HCEC 1CT (cell line): ENCODE measurements around the gene CTNND2.
"Not testable (repeated sequence)": the region's sequence is repeated elsewhere in the genome, so short reads cannot be mapped to it uniquely, and the experiment has no call there.

Source experiments
- DNase-seq: peaks from one replicate; pipeline ENCODE4 v3.0.0-alpha.2; 2017

The CTNND2 gene

DNA sequence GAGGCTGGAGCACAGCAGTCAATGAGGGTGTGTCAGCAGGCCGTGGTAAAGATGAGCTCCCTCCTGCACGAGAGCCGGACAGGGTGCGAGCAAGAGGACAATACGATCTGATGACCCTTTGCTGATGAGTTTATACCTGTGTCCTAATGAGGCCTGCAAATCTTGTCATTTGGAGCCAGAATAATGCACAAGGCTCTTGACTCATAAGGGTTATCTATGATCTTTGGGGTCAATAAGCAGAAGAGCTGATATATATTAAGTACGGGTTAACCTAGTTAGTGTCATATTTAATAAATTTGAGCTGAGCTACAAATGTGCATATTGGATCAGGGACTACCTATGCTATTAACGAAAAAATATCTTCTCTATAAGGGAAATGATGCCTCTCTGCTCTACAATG is 46.9 kb downstream of the CTNND2 start:
- DNase-seq = no peak

DNA sequence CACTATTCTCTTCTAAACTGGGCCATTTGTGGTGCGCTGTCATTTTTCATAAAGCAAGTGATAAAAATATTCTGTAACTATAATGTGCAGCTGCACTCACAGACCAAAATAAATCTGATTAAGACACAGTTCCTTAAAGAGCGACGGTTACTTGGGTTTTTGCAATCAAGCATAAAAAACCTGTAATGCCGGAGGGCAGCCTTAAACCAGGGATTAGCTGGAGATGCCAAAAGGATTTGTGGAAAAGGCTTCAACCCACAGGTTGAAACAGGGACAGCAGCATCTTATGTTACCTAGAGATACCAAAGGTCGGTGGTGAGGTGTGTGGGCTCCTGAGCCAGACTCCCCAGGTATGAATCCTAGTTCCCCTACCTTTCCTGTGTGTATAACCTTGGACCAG is 49.3 kb downstream of the CTNND2 start:
- DNase-seq = no peak

DNA sequence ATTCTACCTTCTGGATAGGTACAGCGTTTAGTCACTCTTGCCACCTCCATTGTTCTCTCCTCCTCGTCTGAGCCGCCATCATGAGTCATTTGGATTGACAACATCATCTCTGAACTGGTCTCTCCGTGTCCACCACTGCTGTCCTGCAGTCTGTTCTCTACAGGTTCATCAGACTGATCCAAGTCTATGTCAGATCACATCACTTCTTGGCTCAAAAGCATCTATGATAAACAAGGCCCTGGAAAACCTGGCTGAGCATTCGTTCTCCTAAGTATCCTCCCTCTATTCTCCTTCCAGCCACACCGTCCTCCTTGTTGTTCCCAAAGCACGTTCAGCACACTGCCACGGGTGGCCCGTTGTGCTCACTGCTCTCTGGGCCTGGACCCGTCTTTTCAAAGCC is 50.5 kb downstream of the CTNND2 start:
- DNase-seq = no peak

DNA sequence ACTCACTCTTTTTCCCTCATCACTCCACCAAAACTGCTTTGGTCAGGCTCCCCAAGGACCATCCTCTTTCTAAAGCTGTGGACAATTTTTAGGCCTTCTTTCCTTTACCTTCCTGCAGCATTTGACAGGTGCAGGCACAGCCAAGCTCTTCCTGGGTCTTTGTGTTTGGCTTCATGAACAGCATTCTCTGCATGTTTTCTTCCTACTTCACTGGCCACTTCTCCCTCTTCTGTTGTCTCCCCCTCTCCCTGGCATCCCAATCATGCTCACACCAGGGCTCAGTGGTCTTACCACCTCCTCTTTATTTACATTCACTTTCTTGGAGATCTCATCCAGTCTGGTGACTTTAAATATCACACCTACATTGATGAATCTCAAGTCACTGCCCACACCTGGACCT is 51.1 kb downstream of the CTNND2 start:
- no peak for DNase-seq

DNA sequence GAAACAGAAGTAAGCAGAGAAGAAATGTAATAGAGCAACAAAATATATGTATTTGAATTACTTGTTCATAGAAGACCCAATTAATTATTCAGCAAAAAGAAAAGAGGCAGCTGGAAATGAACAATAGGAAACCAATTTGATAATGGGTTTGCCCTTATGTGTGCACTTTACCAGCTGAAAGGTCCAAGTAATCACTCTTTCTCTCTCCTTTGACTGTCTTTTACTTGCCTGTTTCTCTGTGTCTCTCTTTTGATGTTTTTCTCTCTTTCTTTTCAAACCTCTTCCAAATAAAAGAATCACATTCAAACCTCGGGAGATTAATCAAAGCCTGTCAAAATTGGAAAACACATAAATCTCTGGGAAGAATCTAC is 51.5 kb downstream of the CTNND2 start:
- no peak for DNase-seq

DNA sequence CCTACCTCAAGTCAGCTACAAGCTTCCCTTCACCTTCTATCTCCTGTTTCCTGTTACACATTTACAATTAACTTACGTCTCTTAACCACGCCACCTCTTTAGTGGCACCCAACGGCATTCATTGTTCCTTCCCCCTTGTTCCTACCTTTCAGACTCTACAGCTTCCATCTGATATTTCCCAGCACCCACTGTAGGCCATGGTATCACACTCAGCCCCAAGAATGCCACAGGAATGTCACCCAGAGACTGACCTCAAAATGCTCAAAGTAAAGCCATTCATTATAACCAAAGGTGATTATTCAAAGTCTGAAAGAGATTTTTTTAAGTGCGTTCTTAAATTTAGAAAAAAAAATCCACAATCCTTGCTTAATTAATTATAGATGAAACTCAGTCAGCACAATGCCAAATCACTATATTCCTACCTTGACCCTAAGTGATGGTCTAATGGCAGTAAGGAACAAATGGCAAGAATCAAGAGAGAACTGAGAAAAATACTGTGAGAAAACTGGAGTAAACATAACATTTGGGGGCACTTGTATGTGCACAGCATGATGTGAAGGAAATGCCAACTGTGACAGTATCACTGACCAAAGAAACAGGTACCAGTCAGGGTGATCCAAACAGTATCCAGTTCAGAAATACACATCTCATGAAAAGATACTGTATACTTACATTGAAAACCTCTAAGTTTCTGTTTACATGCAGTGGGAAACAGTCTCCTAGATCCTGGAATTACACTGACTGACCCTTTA is 52.1 kb downstream of the CTNND2 start:
- no peak for DNase-seq

DNA sequence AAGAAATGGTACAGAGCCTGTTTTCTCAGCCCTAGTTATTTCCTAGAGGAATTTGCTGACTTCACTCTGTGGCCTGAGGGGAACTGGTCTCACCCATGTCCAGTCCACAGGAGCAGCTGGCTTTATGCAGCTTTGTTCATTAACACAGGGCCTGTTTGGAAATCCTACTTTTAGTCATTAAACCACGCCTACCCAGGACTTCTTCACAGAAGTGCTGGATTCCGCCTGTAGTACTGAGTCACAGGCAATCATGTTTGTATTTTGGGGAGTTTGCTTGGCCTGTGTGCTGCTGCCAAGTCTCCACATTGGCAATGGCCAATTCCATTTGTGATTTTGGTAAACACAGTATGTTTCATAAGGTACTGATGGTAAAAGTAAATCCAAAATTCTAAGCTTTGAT is 52.8 kb downstream of the CTNND2 start:
- DNase-seq = no peak

DNA sequence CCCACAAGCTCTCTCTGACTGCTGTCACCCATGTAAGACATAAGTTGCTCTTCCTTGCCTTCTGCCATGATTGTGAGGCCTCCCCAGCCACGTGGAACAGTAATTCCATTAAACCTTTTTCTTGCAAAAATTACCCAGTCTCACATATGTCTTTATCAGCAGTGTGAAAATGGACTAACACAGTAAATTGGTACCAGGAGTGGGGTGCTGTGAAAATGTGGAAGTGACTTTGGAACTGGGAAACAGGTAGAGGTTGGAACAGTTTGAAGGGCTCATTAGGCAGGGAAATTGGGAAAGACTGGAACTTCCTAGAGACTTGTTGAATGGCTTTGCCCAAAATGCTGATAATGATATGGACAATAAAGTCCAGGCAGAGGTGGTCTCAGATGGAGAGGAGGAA is 75.7 kb downstream of the CTNND2 start:
- not testable (repeated sequence) for DNase-seq

DNA sequence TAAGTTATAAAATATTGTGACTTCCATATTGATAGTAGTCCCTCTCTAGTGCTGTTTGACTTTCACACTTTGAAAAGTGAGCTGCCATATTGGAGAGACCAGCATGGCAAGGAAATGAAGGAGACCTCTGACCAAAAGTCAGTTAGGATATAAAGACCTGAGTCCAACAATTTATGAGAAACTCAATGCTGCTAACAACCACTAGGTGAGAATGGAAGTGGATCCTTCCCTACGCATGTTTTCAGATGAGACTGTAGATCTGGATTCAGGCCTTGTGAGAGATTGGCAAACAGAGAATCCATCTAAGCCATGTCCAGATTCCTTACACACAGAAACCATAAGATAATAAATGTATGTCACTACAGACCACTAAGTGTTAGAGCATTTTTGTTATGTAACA is 81.6 kb downstream of the CTNND2 start:
- no peak for DNase-seq

DNA sequence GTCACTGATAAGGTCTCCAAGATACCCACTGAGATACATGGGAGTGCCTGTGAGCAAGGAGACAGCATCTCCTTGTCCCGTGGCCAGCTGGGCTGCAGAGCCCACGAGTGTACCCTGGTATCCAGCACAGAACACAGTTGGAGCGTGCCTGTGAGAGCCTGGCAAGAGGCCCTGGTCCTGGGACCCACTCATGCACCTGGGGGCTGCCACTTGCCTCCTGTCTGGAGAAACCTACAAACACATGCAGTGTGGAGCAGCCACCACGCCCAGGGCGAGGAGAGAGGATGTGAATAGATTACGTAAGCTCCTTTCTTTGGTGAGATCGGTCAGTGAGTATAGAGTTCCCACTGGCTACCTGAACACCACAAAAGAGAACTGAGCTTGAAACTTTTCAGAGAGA is 88.3 kb downstream of the CTNND2 start:
- DNase-seq = no peak

DNA sequence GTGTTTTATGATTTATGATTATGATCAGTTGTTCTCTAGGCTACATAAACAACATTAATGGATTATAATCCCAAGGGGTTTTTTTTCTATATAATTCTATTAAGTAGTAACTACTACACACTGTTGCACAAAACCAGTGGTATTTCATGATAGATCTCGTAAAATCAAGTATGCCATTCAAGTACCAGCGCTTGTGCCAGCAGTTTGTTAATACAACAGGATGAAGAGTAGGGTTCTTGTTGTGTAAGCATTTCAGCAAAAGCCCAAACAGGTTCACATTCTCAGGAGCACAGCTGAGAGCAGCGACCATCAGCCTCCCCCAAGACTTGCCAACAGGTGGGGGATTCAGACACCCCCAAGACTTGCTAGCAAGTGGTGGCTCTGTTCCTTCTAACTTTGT is 88.8 kb downstream of the CTNND2 start:
- no peak for DNase-seq

DNA sequence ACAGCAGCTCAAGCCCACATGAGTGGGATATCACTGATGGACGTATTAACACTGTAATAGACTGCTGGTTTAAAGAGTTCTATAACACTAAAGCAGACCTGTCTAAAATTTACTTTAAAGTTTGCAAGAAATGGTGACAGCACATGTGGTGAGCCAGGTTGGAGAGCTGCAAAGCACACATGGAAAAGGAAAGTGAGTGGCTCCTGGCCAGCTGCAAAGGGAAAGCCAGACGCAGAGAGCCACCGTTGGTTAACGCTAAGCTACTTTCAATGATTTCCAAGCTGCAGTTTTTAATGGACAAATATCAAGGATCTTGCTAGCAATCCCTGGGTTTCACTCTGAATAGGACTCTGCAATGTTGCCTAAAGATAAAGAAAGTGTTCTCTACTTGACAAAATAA is 89.9 kb downstream of the CTNND2 start:
- DNase-seq = no peak

DNA sequence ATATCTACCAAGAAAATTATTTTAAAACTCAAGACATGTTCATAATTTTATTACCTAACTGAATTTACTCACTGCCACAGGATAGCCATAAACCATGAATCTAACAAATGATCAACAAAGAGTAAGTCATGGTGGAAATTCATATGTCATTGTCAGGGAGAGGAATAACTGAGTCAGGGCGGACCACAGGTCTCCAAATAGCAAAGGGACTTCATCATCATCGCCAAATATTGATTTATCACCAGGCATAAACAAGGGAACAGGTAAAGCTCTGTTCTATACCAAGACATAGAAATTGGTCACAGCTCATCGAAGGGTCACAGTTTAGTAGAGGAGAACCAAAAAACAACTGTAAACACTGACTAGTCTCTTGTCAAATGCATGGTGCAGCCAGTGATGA is 94.8 kb downstream of the CTNND2 start:
- DNase-seq = no peak

DNA sequence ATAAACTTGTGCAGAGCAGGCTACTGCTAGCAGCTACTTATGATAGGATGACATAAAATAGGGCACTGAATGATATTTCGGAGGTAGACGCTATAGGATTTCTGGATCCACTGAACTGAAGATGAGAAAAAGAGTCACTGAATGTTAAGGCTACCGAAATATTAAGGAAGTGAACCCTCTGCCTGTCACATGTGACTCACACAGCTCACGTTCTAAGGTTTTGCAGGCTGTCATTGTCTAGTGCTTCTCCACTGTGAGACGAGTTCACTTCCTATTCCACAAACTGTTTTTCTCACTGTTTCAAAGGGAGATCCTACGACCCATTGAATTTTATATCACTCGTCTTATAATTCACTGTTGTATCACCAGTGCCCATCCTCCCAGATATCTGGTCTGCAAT is 100.8 kb downstream of the CTNND2 start:
- DNase-seq = no peak

DNA sequence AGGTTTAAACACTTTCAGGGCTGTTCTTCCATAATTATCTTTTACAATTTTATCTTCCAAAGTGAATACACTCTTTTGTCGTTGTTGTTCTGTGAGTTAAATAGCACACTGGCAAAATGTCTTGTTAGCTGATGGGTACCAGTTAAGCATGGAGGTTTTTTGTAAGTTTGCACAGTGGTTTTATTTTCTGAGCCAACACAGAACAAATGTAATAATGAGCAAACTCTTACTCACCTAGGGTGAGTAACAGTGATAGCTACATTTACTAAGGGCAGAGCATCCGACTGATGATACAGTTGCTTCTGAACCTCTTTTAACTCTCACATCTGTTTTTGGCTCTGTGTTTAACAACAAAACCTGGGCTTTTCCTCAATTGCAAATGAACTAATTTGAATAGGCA is 103.2 kb downstream of the CTNND2 start:
- no peak for DNase-seq

DNA sequence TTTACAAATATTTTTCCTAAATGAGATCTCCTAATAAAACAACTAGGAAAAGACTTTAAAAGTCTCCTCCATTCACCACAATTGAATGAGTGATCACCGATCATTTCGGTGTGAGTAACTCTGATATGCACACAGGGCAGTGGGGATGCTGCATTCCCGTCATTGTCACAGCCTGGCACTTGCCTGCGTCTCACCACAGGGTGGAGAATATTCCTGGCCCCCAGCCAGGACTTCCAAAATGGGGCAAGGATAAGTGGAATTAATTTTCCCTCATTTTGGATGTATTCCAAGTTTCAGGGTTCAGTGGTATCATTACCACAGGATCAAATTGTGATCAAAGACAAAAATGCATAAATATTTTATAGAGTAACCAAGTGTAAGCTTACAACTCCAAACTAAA is 107.1 kb downstream of the CTNND2 start:
- no peak for DNase-seq

DNA sequence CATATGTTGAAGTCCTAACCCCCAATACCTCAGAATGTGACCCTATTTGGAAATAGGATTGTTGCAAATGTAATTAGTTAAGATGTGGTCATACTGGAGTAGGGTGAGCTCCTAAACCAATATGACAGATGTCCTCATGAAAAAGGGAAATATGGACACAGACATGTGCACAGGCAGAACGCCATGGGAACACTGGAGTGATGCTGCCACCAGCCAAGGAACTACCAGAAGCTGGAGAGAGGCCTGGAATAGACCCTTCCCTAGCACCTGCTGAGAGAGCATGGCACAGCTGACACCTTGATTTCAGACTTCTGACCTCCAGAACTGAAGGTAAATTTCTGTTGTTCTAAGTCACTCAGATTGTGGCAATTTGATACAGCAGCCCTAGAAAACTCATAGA is 110.8 kb downstream of the CTNND2 start:
- DNase-seq = no peak

DNA sequence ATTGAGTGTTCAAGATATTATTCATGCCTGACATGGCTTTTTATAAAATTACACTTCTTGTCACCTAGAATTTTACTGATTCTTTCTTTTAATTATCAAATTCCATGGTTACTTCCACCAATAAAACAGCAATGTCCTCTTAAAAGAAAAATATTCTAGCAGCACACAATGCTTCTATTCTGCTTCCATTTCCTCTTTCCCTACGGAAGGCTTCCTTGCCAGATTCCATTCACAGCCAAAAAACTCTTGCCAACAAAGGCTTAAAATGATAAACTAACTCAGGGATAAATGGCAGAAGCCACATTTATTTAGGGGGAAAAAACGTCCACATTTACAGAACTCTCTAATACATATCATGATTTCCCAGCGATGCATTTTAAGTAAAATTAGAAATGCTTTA is 111.6 kb downstream of the CTNND2 start:
- DNase-seq = no peak

DNA sequence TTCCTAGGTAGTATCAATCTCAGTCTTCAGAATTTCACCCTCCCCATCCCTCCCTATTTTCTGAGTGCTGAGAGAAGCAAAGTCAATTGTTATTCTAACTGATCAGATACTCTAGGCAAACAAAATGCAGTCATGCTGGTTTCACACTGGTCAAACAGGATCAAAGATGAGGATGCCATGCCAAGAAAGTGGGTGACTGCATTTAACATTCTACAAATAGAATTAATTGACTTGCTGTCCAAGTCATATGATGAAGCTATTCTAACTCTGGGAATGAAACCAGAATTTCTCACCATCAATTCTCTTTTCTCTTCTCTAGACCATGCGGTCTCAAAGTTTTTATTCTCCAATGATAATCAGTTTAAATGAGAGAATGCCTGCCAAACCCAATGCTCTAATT is 112.5 kb downstream of the CTNND2 start:
- no peak for DNase-seq

DNA sequence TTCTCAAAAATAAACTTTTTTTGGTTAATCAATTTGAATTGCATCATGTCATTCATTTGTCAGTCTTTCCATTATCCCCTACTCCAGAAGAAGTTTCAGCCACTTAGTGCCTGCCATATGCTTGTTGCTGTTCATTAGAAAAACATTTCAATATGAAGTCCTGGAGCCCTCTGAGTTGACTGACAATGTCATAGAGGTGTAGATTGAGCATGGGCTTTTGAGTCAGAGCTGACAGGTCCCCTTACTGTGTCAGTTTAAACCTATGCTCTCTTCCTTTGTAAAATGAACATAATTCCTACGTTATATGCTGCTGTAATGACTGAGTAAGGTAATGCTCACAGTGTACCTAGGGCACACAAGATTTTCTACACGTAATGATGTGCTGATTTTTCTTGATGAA is 114.0 kb downstream of the CTNND2 start:
- DNase-seq = no peak

DNA sequence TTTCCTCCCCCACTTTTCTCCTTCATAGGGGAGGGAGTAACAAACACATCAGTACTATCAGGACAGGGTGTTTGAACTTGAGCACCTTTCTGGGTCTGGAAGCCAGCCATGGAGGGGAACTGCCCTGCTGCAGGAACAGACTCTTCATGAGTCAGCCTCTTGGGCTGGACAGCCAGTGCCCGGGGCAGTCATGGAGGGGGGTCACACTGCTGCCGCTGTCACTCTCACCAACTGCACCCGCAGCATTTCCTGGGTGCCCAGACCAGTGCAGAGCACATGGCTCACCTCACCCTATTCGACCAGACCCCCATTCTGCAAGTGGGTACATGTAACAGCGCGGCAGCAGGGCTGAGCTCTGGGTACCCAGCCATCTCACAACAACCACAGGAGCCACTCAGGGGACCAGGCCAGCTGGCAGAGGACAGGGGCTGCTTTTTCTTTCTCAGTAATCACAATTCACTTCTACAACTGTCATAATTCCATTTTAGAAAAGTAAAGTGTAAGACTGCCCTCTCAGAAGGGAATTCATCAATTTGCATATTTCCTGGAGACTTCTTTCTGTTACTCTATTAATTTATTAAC is 118.4 kb downstream of the CTNND2 start:
- DNase-seq = no peak

DNA sequence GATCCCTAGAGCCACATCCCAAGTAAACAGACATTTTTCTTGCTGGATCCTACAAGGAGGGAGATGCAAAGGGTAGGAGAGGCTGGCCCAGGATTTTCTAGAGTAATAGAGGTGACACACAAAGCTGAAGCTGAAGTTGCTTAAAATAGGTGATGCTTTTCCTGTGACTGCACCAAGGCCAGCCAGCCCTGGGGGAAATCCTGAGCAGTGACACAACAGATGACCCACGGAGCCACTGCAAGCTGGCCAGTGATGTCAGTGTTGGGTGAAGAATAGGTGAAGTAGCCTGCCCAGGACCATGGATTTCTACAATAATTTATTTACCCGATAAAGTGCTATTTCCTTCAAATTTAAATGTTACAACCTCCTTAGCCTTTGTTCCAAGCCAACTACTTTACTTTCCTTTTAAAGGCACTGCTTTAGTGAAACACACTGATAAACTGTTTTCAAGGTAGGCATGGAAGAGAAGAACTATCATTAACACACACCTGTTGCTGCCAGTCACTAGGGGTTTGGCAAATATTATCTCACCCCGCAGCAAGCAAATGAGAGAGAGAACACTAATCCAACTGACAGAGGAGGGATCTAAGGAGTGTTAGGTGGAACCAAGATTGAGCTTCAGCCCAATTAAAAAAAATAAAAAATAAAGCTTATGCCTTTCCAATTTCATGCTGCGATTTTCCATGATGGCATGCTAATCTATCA is 123.5 kb downstream of the CTNND2 start:
- DNase-seq = no peak

DNA sequence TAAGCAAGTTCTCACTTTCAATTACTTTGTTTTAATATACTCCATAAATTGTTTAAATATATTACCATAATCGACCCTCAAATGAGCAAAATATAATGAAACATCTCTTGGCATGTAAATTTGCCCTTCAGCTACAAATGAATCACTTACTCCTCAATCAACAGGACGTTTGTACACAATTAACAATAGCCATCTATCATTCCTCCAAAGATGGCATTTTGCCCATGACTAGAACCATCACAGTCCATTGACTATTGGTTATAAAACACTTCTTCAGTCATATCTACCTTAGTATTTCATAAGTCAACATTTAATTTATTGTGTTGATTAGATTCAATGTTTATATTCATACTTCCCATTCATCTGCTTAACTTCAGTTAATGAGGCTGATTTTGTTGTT is 127.2 kb downstream of the CTNND2 start:
- no peak for DNase-seq

DNA sequence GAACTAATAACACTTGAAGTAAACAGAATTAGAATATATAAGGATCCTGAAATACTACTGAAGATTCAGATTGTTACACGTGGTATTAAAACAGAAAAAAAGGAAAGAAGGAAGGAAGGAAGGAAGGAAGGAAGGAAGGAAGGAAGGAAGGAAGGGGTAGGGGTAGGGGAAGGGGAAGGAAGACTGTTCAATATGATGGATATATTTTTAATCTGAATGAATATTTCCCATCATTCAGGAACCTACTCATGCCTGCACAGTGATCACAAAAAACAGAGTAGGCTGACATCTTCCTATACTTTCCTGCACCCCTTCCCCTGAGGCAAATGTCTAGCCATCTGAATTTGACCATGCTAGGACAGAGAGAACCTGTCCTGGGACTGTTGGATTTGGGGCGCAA is 133.9 kb downstream of the CTNND2 start:
- DNase-seq = no peak
